ENCODE measurements around the gene AAR2.

Gene AAR2

GRCh38 chr20:36270744-36271638, 34.7 kb downstream of the AAR2 start:
- H3K4me3 ChIP-seq (ENCODE audit: extremely low read depth, insufficient read depth, low read length, poor library complexity, severe bottlenecking), result no peak overlapping the region
- WGBS, 2 experiments (ENCODE audit: insufficient coverage in 2 of 2), result 94% methylated on average over 14 to 17 of the region's 20 CpGs

GRCh38 chr20:36271639-36272546, 35.6 kb downstream of the AAR2 start:
- H3K4me1 ChIP-seq (ENCODE audit: control insufficient read depth, insufficient read depth, low read length, poor library complexity, severe bottlenecking), result peaks cover 4% of the 10 kb centered on the region
- WGBS, 2 experiments (ENCODE audit: insufficient coverage in 2 of 2), result 92% methylated on average over 10 to 14 of the region's 21 CpGs
- no peak overlapping the region for H3K27ac ChIP-seq (ENCODE audit: low read depth, low read length, severe bottlenecking)
- H3K9me3 ChIP-seq (ENCODE audit: control insufficient read depth, low read length), result no peaks in the 10 kb centered on the region
- no peak overlapping the region for H3K4me3 ChIP-seq (ENCODE audit: extremely low read depth, insufficient read depth, low read length, poor library complexity, severe bottlenecking)
- no peaks in the 10 kb centered on the region for H3K36me3 ChIP-seq (ENCODE audit: control insufficient read depth, insufficient read depth, low read length)

More at GRCh38 chr20:36270744-36271638, 34.7 kb downstream of the AAR2 start:
- H3K4me1 ChIP-seq (ENCODE audit: control insufficient read depth, insufficient read depth, low read length, poor library complexity, severe bottlenecking), result peaks cover 4% of the 10 kb centered on the region
- H3K9me3 ChIP-seq (ENCODE audit: control insufficient read depth, low read length), result no peaks in the 10 kb centered on the region
- no peak overlapping the region for H3K27ac ChIP-seq (ENCODE audit: low read depth, low read length, severe bottlenecking)
- no peaks in the 10 kb centered on the region for H3K36me3 ChIP-seq (ENCODE audit: control insufficient read depth, insufficient read depth, low read length)

- H3K36me3 ChIP-seq (ENCODE audit: control insufficient read depth, insufficient read depth, low read length), result no peaks in the 10 kb centered on the region
- H3K27ac ChIP-seq (ENCODE audit: low read depth, low read length, severe bottlenecking), result no peak overlapping the region
- WGBS, 2 experiments (ENCODE audit: insufficient coverage in 2 of 2), result 87% methylated on average over 8 to 10 of the region's 12 CpGs
- H3K9me3 ChIP-seq (ENCODE audit: control insufficient read depth, low read length), result no peaks in the 10 kb centered on the region
- H3K4me1 ChIP-seq (ENCODE audit: control insufficient read depth, insufficient read depth, low read length, poor library complexity, severe bottlenecking), result peaks cover 4% of the 10 kb centered on the region
- no peak overlapping the region for H3K4me3 ChIP-seq (ENCODE audit: extremely low read depth, insufficient read depth, low read length, poor library complexity, severe bottlenecking)
Measured at GRCh38 chr20:36272547-36273220, 36.4 kb downstream of the AAR2 start.

DNA sequence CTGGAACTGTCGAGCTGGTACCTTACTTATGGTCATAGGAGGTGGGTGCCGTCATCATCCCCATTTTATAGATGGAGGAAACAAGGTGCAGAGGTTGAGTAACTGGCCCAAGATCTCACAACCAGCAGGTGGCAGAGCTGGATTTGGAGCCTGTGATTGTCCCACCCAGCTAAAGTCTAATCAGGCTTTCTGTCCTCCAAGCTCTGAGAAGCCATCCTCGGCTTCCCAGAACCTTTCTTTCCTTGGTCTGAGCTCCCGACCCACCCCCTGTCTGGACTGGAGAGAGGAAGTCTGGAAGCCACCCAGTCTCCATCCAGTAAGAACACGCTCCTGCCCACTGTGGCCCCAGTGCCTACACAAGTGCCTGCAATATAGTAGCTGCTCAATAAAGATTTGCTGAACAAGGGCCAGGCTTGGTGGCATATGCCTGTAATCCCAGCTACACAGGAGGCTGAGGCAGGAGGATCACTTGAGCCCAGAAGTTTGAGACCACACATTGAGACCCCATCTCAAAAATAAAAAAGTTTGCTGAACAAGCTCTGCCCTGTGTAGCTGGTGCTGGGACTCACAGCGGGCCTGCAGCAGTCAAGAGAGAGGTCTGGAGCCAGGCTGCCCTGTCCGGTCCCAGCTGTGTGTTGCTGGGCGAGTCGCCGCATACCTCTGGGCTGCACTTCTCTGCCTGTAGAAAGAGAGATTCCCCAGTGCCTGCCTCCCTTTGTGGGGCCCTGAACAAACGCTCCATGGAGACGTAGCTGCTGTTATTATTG, 37.3 kb downstream of the AAR2 start:
- Histone ChIP-seq H3K9me3 (ENCODE audit: control insufficient read depth, low read length) (no peaks in the 10 kb centered on the region), H3K27ac (ENCODE audit: low read depth, low read length, severe bottlenecking) (no peak overlapping the region), H3K36me3 (ENCODE audit: control insufficient read depth, insufficient read depth, low read length) (no peaks in the 10 kb centered on the region), H3K4me1 (ENCODE audit: control insufficient read depth, insufficient read depth, low read length, poor library complexity, severe bottlenecking) (no peaks in the 10 kb centered on the region), H3K4me3 (ENCODE audit: extremely low read depth, insufficient read depth, low read length, poor library complexity, severe bottlenecking) (no peak overlapping the region)
- WGBS, 2 experiments (ENCODE audit: insufficient coverage in 2 of 2), result 85 to 87% methylated on average over 10 to 11 of the region's 12 CpGs

DNA sequence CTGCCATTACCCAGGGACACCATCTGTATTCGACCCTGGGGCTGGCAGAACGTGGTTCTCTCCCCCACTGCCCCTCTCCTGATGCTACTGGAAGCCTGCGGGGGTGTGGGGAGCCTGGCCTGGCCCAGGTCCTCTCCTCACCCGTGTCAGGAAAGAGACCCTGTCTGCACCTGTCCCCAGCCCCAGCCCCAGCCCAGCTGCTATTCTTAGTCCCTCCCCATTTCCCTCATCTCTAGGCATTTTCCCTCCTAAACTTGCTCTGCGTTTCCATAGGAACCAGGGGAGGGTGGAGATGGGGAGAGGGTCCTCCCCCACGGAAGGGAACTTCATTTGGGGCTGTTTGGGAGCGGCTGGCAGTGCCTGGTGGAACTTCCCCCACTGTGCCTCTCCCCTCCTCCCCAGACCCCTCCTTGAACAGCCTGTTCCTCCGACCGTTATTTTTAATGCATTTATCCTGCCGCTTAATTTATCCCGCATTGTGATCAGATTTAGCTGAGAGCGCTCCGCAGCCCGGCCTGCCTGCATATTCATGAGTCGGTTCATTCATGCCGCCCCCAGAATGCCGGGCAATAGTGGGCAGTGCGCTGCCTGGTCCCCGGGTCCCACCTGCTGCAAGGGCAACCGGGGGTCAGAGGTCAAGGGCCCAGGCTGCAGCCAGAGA, 38.0 kb downstream of the AAR2 start:
- Histone ChIP-seq H3K4me3 (ENCODE audit: extremely low read depth, insufficient read depth, low read length, poor library complexity, severe bottlenecking) (no peak overlapping the region), H3K4me1 (ENCODE audit: control insufficient read depth, insufficient read depth, low read length, poor library complexity, severe bottlenecking) (no peaks in the 10 kb centered on the region), H3K9me3 (ENCODE audit: control insufficient read depth, low read length) (no peaks in the 10 kb centered on the region), H3K36me3 (ENCODE audit: control insufficient read depth, insufficient read depth, low read length) (no peaks in the 10 kb centered on the region), H3K27ac (ENCODE audit: low read depth, low read length, severe bottlenecking) (no peak overlapping the region)
- 74 to 77% methylated on average over 16 to 17 of the region's 20 CpGs for WGBS, 2 experiments (ENCODE audit: insufficient coverage in 2 of 2)

GRCh38 chr20:36275011-36275410, 38.7 kb downstream of the AAR2 start:
- H3K4me3 ChIP-seq (ENCODE audit: extremely low read depth, insufficient read depth, low read length, poor library complexity, severe bottlenecking), result no peak overlapping the region
- H3K9me3 ChIP-seq (ENCODE audit: control insufficient read depth, low read length), result no peaks in the 10 kb centered on the region
- no peaks in the 10 kb centered on the region for H3K4me1 ChIP-seq (ENCODE audit: control insufficient read depth, insufficient read depth, low read length, poor library complexity, severe bottlenecking)
- H3K27ac ChIP-seq (ENCODE audit: low read depth, low read length, severe bottlenecking), result no peak overlapping the region
- H3K36me3 ChIP-seq (ENCODE audit: control insufficient read depth, insufficient read depth, low read length), result no peaks in the 10 kb centered on the region
- WGBS, 2 experiments (ENCODE audit: insufficient coverage in 2 of 2), result 84 to 89% methylated on average over 5 of the region's 5 CpGs

- H3K27ac ChIP-seq (ENCODE audit: low read depth, low read length, severe bottlenecking), result no peak overlapping the region
- 86 to 93% methylated on average over 11 of the region's 12 CpGs for WGBS, 2 experiments (ENCODE audit: insufficient coverage in 2 of 2)
- no peaks in the 10 kb centered on the region for H3K4me1 ChIP-seq (ENCODE audit: control insufficient read depth, insufficient read depth, low read length, poor library complexity, severe bottlenecking)
Measured at GRCh38 chr20:36275441-36276189, 39.3 kb downstream of the AAR2 start.

GRCh38 chr20:36277546-36277945, 41.3 kb downstream of the AAR2 start:
- 88 to 89% methylated on average over 8 of the region's 9 CpGs for WGBS, 2 experiments (ENCODE audit: insufficient coverage in 2 of 2)
- Histone ChIP-seq H3K36me3 (ENCODE audit: control insufficient read depth, insufficient read depth, low read length) (no peaks in the 10 kb centered on the region), H3K9me3 (ENCODE audit: control insufficient read depth, low read length) (no peaks in the 10 kb centered on the region), H3K4me3 (ENCODE audit: extremely low read depth, insufficient read depth, low read length, poor library complexity, severe bottlenecking) (no peak overlapping the region), H3K27ac (ENCODE audit: low read depth, low read length, severe bottlenecking) (no peak overlapping the region), H3K4me1 (ENCODE audit: control insufficient read depth, insufficient read depth, low read length, poor library complexity, severe bottlenecking) (no peaks in the 10 kb centered on the region)

More at GRCh38 chr20:36275441-36276189, 39.3 kb downstream of the AAR2 start:
- H3K9me3 ChIP-seq (ENCODE audit: control insufficient read depth, low read length), result no peaks in the 10 kb centered on the region
- H3K36me3 ChIP-seq (ENCODE audit: control insufficient read depth, insufficient read depth, low read length), result no peaks in the 10 kb centered on the region
- H3K4me3 ChIP-seq (ENCODE audit: extremely low read depth, insufficient read depth, low read length, poor library complexity, severe bottlenecking), result no peak overlapping the region

GRCh38 chr20:36279362-36279761, 43.1 kb downstream of the AAR2 start:
- H3K36me3 ChIP-seq (ENCODE audit: control insufficient read depth, insufficient read depth, low read length), result no peaks in the 10 kb centered on the region
- 75 to 88% methylated on average over 3 to 4 of the region's 5 CpGs for WGBS, 2 experiments (ENCODE audit: insufficient coverage in 2 of 2)
- H3K4me1 ChIP-seq (ENCODE audit: control insufficient read depth, insufficient read depth, low read length, poor library complexity, severe bottlenecking), result no peaks in the 10 kb centered on the region
- no peaks in the 10 kb centered on the region for H3K9me3 ChIP-seq (ENCODE audit: control insufficient read depth, low read length)
- no peak overlapping the region for H3K27ac ChIP-seq (ENCODE audit: low read depth, low read length, severe bottlenecking)
- H3K4me3 ChIP-seq (ENCODE audit: extremely low read depth, insufficient read depth, low read length, poor library complexity, severe bottlenecking), result no peak overlapping the region

Data from mesodermal cell (in vitro differentiated cells).